ENCODE measurements around the gene ASMTL.
"Not testable (repeated sequence)": the region's sequence is repeated elsewhere in the genome, so short reads cannot be mapped to it uniquely, and the experiment has no call there.

Gene ASMTL

GRCh38 chrX:1453951-1454785 is 1.5 kb upstream of the ASMTL start:
- peak; percentile 94 for DNase-seq (ENCODE audit: low read depth)

GRCh38 chrX:1453395-1453783 is 680 bp upstream of the ASMTL start:
- peak; percentile 63 for DNase-seq (ENCODE audit: low read depth)

GRCh38 chrX:1451661-1452515 is 821 bp downstream of the ASMTL start:
- DNase-seq (ENCODE audit: low read depth): no peak

DNA sequence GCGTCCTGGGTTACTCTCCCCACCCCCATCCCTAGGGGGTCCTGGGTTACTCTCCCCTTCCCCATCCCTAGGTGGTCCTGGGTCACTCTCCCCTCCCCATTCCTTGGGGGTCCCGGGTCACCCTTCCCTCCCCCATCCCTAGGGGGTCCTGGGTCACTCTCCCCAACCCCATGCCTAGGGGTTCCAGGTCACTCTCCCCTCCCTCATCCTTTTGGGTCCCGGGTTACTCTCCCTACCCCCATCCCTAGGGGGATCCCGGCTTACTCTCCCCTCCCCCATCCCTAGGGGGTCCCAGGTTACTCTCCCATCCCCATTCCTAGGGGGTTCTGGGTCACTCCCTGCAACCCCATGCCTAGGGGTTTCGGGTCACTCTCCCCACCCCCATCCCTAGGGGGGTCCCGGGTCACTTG is 1.5 kb downstream of the ASMTL start:
- DNase-seq (ENCODE audit: low read depth): no peak

DNA sequence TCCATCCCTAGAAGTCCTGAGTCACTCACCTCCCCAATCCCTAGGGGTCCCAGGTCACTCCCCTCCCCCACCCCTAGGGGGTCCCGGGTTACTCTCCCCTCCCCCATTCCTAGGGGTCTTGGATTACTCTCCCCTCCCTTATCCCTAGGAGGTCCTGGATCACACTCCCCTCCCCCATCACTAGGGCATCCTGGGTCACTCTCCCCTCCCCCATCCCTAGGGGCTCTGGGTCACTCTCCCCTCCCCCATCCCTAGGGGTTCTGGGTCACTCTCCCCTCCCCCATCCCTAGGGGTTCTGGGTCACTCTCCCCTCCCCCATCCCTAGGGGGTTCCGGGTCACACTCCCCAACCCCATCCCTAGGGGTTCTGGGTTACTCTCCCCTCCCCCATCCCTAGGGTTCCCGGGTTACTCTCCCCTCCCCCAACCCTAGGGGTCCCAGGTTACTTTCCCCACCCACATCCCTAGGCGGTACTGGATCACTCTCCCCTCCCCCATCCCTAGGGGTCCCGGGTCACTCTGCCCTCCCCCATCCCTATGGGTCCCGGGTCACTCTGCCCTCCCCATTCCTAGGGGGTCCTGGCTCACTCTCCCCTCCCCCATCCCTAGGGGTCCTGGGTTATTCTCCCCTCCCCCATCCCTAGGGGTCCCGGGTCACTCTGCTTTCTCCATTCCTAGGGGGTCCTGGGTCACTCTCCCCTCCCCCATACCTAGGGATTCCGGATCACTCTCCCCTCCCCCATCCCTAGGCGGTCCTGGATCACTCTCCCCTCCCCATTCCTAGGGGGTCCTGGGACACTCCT is 2.1 kb downstream of the ASMTL start:
- DNase-seq (ENCODE audit: low read depth): no peak

GRCh38 chrX:1449823-1450149 is 2.9 kb downstream of the ASMTL start:
- no peak for DNase-seq (ENCODE audit: low read depth)

DNA sequence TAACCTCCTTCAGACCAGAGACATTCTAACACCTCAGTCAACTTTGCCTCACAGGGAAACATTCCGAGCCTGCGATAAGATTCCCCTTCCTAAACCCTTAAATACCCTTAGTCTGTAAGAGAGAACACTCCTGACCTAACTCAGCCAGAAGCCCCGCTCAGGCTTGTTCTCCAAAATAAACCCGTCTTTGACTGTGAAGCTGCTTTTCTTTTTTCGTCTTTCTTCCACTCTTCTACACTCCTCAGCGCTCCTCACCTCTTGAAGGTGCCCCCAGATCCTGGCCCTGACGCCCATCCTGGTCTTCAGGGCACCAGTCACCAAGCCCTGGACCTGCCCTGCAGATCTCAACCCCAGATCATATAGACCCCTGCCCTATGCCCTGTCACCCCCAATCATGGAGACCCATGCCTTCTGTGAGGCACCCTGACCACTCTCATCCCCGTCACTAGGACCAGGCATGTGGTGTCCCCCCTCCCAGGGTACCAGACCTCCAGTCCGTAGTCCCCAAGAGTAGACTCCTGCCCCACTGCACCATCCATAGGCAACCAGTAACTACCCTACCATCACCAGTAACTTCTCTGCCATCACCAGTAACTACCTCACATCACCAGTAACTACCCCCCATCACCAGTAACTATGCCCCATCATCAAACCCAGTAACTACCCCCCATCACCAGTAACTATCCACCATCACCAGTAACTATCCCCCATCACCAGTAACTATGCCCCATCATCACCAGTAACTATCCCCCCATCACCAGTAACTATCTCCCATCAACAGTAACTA is 3.5 kb downstream of the ASMTL start:
- DNase-seq (ENCODE audit: low read depth): no peak

GRCh38 chrX:1448573-1449001 is 4.1 kb downstream of the ASMTL start:
- DNase-seq (ENCODE audit: low read depth): not testable (repeated sequence)

GRCh38 chrX:1447969-1448572 is 4.6 kb downstream of the ASMTL start:
- DNase-seq (ENCODE audit: low read depth): not testable (repeated sequence)

GRCh38 chrX:1446984-1447968 is 5.4 kb downstream of the ASMTL start:
- not testable (repeated sequence) for DNase-seq (ENCODE audit: low read depth)

GRCh38 chrX:1444561-1445500 is 7.9 kb downstream of the ASMTL start:
- DNase-seq (ENCODE audit: low read depth): no peak

GRCh38 chrX:1443496-1444075 is 9.1 kb downstream of the ASMTL start:
- no peak for DNase-seq (ENCODE audit: low read depth)

DNA sequence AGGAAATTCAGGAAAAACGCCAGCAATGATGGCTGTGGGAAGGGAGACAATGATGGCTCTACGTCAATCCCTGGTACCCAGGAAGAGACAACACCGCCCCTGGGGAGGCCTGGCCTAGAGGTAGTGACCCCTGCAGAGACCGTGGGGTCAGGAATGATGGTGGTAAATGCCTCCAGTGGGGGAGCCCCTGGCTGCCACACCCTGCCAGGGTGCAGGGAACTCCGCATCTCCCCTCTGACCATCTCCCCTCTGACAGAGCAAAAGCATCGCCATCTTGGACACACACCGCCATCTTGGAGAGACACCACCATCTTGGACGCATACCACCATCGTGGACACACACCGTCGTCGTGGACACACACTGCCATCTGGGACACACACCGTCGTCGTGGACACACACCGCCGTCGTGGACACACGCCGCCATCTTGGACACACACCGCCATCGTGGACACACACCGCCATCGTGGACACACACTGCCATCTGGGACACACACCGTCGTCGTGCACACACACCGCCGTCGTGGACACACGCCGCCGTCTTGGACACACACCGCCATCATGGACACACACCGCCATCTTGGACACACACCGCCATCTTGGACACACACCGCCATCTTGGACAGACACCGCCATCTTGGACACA is 9.9 kb downstream of the ASMTL start:
- DNase-seq (ENCODE audit: low read depth): no peak

DNA sequence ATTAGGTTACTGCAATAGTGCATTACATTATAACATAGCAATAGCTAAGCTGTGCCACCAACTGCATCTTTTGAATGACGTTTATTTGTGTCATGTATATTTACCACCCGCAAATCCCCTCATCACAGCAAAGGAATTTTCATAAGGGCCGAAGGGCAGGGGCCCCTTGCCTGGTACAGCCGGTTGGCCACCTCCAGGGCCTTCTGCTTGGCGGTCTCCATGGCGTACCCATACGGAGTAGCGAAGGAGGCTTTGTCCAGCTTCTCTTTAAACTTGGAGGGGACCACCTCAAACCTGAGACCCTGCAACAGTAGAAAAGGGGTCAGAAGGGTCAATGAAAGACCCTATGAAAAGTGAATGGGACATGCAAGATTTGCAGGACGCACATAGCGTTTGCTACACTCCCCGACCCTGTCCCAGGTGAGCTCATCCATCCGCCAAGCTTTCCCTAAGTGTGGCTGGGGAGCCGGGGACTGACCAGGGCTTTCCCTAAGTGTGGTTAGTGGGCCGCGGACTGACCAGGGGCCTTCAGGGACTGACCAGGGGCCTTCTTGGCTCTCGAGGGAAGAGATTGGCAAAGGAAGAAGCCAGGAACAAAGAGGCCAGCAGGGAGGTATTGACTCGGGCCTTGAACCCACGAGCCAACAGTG is 10.6 kb downstream of the ASMTL start:
- no peak for DNase-seq (ENCODE audit: low read depth)

DNA sequence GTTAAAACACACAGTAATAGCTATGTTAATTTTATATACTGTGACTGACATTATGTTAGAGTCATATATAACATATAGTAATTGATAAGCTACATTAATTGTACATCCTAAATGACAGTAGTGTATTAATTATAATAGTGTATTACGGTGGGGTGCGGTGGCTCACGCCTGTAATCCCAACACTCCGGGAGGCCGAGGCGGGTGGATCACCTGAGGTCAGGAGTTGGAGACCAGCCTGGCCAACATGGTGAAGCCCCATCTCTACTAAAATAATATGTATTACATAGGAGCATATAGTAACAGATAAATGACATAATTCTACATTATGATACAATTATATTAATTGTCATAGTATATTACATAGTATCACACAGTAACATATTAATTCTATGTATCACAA is 12.2 kb downstream of the ASMTL start:
- no peak for DNase-seq (ENCODE audit: low read depth)

DNA sequence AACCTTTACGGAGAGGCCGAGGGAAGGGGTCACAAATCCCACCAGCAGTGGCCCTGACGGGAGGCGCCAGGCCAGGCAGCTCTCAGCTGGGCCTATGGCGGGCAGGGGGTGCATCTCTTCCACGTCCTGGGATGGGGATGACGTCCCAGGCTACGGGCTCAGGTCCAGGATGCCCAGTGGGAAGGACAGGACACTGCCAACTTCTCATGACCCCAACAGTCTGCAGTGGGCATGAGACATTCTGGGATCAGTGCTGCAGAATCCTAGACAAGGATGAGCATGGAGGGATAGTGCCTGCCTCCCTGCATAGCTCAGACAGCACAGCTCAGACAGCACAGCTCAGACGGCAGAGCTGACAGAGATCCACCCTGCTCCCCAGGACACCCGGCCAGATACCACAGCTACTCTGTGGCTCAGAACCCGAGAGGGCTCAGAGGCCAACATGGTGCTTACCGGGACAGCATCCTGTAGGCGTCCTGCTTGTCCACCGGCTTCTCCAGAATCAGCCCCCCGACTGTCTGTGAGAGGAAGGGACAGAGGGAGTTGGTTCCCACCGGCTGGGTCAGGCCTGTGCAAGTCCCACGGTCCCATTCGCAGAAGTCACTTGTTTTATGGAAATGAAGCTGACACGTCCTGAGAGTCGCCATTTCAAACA is 17.3 kb downstream of the ASMTL start:
- no peak for DNase-seq (ENCODE audit: low read depth)

DNA sequence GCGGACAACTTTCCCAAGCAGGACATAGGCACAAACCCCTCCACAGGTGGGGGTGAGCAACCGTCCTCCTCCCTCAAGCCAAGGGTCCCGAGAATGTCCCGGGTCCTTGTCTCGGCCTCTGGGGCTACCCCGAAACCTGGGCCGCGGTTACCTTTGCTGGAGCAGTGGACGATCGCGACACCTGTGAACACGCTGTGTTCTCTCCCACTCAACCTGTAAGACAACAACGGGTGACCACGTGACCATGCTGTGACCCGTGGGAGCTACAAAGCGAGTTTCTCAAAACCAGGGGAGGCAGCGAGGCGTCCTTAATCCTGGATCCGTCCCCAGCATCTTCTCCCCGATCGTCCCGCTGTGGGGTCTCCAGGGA is 17.9 kb downstream of the ASMTL start:
- DNase-seq (ENCODE audit: low read depth): no peak

All from activated T-cell treated with anti-CD3 and anti-CD28 coated beads for 1 hour (primary cell).